GM19467 (cell line): ENCODE measurements around the gene ZNF555.
"Not testable (repeated sequence)": the region's sequence is repeated elsewhere in the genome, so short reads cannot be mapped to it uniquely, and the experiment has no call there.

Experiments used
- ATAC-seq: cut with Tn5 transposase; IDR thresholded peaks from one replicate; pipeline ENCODE4 v1.9.1; 2021; ENCODE audit warnings: mild to moderate bottlenecking, moderate library complexity; ENCODE audit not compliant: unreplicated experiment

Gene ZNF555

GRCh38 chr19:2866495-2867024 lies 25.3 kb downstream of the ZNF555 start:
- no peak for ATAC-seq

DNA sequence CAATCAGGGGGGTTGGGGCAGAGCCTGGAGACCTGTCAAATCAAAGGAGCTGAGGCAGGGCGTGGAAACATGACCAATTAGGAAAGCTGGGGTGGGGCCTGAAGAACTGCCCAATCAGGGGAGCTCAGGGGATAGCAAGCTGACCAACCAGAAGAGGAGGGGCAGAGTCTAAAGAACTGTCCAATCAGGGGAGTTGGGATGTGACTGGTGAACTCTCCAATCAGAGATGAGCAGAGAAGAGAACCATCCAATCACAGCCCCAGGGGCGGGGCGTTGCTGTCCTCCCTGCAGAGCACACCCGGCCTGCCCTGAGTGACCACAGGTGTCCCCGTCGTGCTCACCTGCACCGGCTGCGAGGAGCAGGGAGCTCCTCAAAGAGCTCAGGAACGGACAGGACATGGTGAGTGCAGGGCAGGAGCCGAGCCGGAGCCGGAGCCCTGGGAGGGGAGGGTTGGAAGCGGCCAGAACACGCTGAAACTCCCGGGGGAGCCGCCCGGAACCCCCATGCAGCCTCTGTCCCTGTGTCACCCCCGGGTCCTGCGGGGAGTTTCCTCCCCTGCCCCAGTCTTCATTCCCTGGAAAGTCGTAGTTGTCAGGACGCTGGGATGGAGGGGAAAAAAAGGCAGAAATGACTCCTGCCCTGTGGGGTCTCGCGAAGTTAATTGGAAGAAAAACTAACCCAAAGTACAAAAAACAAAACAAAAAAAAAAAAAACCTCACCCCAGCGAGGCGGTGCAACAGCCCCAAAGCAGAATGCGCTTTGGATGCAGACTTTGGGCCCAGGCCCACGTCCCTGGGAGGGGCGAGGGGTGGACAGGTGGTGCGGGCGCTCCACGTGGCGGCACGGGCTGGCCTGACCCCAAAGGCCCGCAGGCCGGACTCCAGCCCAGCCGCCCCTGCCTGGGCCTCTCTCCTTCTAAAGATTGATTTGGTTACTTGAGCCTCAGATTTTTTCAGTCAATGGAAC lies 26.0 kb downstream of the ZNF555 start, which contains the start of gene ZNF556:
Gene ZNF556 (plus strand): TSS at position 311 of the 967 bp plus-strand sequence. CDS start 87 bp downstream, at position 398.
- no peak for ATAC-seq

GRCh38 chr19:2869618-2870017 lies 28.3 kb downstream of the ZNF555 start:
- ATAC-seq: no peak

GRCh38 chr19:2872175-2872574 lies 30.9 kb downstream of the ZNF555 start:
- not testable (repeated sequence) for ATAC-seq

DNA sequence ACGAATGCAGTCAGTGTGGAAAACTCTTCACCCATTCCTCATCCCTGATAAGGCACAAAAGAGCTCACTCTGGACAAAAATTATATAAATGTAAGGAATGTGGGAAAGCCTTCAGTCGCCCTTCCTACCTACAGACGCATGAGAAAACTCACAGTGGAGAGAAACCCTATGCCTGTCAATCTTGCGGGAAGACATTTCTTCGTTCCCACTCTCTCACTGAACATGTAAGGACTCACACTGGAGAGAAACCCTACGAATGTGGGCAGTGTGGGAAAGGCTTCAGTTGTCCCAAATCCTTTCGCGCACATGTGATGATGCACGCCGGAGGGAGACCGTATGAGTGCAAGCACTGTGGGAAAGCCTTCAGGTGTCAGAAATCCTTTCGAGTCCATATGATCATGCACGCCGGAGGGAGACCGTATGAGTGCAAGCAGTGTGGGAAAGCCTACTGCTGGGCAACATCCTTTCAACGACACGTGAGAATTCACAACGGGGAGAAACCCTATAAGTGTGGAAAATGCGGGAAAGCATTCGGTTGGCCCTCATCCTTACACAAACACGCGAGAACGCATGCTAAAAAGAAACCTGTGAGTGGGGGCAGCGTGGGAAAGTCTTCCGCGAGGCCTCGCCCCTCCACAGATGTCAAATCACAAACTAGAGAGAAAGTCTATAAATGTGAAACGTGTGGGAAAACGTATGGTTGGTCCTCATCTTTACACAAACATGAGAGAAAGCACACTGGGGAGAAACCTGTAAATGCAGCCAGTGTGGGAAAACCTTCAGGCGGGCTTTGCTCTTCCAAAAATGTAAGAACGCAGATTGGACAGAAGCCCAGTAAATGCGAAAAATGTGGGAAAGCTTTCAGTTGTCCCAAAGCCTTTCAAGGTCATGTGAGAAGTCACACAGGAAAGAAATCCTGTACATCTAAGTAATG lies 36.4 kb downstream of the ZNF555 start:
- no peak for ATAC-seq

DNA sequence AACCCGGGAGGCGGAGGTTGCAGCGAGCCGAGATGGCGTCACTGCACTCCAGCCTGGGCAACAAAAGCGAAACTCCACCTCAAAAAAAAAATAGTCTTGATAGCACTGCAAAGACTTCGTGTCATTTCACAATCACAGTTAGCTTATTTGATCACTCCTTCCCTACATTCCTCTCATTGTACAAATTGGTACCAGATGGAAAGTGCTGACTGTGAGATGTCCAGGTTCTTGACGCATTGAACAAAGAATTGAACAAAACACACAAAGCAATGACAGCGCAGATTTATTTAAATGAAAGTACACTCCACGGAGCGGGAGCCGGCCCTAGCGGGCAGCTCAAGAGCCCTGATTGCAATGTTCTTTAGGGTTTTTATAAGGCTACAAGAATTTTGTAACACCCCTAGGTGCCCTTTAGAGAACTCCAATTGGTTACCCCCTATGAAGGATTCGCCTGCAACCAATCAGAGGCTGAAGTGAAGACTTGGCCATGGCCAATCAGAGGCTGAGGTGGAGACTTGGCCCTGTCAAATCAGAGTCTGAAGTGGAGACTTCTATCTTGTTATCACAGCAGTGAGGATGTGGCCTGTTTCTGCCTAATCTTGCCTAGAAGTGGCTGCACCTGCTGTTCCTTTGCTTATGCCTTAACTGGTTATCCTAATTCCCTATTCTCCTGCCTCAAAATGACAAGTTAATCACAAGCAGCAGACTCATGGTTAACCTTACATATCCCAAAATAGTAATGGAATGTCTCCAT lies 42.6 kb downstream of the ZNF555 start:
- no peak for ATAC-seq

DNA sequence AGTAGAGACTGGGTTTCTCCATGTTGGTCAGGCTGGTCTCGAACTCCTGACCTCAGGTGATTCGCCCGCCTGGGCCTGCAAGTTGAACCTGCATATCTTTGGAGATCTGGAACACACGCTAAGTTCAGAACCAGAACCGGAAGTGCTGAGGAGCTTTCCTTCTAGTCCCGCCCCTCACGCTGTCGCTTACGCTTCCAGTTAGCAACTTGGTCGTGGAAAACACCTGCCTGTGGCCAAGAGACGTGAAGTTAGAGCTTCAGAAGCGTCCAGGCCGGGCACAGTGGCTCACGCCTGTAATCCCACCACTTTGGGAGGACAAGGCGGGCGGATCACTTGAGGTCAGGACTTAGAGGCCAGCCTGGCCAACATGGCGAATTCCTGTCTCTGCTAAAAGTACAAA lies 44.5 kb downstream of the ZNF555 start:
- ATAC-seq: no peak

DNA sequence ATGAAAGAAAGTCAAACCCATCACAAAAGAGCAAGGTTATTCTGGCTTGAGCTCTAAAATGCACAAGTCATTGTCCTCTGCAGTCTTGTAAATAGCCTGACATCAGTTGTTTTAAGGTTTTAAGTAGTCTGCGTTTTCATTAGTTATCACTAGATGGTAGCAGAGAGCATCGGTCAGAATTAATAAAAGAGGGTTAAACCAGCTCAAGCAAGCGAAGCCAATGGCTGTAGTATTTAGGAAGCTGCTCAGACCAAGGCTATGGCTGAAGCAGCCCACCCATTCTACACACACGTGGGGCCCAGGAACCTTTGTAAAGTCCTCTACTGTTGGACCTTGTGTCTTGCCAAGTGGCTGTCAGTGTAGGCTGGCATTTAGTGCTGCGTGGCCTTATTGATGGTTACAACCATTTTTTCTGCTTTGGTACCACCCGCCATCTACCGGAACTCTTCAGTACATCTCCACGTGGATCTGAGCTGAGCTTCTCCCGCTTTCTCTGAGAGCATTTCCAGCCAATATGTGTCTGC lies 46.2 kb downstream of the ZNF555 start:
- no peak for ATAC-seq

DNA sequence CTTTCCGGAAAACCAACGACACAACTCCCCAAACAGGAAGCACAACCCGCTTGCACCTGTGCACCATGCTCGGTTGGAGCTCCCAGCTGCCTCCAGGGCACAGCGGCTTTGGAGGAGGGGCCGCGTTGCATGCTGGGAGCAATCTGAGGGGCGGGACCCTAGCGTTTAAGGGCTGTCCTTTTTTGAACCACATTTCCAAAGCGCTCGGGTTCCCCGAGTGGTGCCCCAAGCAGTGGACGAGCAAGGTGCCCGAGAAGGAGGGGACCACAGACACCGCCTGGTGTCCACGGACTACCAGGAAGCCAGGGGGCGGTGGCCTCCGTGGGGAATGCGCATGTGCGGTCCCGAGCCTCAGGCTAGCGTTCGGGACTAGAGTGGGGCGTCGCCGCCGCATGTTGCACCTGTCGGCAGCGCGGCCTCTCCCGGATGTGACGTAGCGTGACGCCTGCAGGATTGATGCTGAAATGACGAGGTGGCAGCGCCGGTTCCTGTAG lies 47.5 kb downstream of the ZNF555 start:
- no peak for ATAC-seq

DNA sequence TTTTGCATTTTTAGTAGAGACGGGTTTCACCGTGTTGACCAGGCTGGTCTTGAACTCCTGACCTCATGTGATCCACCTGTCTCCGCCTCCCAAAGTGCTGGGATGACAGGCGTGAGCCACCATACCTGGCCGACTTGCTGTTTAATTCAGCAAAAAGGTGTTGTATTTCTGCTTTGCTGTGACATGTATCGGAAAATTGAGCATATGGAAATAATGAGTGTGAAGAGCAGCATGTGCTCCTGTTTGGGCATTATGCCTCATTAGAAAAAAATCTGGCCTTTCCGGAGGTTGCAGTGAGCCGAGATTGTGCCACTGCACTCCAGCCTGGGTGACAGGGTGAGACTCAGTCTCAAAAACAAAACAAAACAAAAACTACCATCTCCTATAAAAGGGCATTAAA lies 49.3 kb downstream of the ZNF555 start:
- not testable (repeated sequence) for ATAC-seq

DNA sequence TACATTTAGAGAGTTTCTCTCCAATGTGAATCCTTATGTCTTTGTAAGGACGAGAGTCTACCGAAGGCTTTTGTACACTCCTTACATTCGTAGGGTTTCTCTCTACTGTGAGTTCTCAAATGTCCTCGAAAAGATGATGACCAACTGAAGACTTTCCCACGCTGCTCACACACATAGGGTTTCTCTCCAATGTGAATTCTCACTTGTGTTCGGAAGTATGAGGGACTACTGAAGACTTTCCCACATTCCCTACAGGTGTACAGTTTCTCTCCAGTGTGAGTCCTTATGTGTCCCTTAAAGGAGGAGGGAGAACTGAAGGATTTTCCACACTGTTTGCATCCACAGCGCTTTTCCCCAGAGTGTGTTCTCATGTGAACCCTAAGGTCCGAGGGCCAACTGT lies 55.4 kb downstream of the ZNF555 start:
- no peak for ATAC-seq

DNA sequence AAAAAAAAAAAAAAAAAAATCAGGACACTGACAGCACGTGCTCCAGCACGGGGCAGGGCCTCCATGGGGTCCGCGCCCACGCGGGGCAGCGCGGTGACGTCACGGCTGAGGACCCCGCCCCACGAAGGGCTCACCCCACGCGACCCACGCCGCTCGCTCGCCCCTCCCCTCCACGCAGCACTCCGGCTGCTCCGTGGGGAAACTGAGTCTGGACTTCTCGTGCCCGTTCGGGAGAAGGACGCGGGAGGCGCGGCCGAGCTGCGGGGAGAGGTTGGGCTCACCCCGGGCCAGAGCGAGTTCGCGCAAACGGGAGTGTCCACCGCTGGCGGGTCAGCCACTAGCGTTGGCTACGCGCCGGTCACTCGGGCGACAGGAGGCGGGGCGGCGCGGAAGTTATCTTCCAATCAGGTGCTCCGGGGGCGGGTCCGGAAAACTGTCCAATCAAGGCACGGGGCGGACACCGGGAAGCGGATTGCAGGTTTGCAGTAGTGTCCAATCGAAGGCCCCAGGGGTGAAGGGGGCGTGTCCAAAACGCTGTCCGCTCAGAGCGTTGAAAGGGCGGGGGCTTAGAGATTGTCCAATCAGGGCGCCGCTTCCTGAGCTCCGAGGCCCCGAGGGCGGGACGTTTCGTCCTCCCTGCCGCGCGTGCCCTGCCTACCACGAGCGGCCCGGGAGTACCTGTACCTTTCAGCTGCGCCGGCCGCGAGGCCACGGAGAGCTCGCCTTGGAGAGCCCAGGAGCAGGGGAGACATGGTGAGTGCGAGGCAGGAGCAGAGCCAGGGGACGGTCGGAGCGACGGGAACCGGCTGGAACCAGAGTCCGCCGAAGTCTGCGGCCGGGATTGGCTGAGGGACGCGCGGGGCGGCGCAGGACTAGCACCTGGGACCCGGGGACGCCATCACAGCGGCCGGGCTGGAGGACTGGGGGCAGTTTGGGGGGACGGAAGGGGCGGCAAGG lies 59.3 kb downstream of the ZNF555 start, which contains the start of gene ZNF57:
Gene ZNF57 (plus strand): TSS at position 633 of the 957 bp plus-strand sequence. CDS start 118 bp downstream, at position 751.
- peak; percentile 90 for ATAC-seq

GRCh38 chr19:2902590-2903218 lies 61.4 kb downstream of the ZNF555 start:
- no peak for ATAC-seq

- ATAC-seq: not testable (repeated sequence)
Observed at GRCh38 chr19:2903326-2903725, 62.1 kb downstream of the ZNF555 start.

DNA sequence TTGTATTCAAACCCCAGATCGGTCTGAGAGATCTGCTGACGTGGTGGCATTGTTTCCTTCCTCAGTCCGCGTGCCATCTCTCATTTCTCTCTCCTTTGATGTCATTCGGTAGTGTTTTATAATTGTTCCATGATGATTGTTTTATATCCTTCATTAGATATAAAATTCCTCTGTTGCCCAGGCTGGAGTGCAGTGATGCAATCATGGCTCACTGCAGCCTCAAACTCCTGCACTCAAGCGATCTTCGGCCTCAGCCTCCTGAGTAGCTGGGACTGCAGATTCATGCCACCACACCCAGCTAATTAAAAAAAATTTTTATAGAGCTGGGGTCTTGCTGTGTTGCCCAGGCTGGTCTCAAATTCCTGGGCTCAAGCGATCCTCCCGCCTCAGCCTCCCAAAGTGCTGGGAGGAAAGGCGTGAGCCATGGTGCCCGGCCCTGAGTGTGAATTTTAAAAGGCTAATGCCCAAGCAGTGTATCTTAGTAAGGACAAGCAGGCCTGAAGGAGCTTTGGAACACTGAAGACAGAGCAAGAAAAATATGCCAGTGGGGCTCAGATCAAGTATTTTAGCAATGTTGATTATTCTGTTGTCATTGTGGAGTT lies 64.7 kb downstream of the ZNF555 start:
- no peak for ATAC-seq

DNA sequence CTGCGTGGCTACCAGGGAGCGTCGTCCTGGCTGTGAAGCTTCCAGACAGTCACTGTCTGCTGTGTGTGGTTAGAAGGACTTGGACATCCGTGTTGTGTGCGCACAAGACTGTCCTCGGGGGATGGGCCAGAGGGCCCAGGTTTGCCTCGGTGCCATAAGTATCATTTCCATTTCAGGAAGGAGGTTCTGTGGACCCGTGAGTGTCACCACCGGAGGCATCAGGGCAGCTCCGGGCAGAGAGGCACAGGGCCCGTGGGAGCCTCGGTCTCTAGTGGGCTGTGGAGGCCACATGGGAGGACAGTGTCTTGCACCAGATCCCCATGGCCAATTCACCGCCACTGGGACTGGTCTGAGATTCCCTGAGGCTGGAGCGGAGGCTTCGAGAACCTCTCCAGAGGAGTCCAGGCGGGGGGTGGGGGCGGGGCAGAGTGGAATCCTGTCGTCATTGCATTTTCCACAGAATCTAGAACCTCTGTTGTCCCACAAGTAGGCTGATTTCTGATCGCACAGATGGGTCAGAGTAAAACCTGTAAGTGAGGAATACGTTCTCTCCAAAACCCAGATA lies 65.4 kb downstream of the ZNF555 start:
- ATAC-seq: no peak
